ENCODE results near the gene NXPH4. TPM values are rescaled to one million over a fixed set of nuclear protein-coding genes. Genes with fewer than 3 reads are reported as not detected.

The NXPH4 gene
- total RNA-seq, 6 experiments from 2014 or later = 0.87 to 1.5 (median 1.2) TPM; not detected in 3

- ATAC-seq = no peak
- intact Hi-C loops (cut with DNase I) = loop anchor here in 1 of 2 donors (5.0 kb wide), 1 partner anchor 34 kb away; no protein-coding TSS in a partner anchor
- no peaks in the 10 kb centered on the region for H3K9me3 ChIP-seq
- no peak for TF ChIP-seq CTCF (IDR thresholded peaks at IDR 0.05)
- no peak for TF ChIP-seq POLR2A (IDR thresholded peaks at IDR 0.05)
- WGBS (ENCODE audit: insufficient coverage, low coverage, low lambda C conversion rate, missing lambda C conversion rate) = 83% methylated on average over 7 of the region's 22 CpGs
- H3K4me3 ChIP-seq = no peak overlapping the region
- H3K27ac ChIP-seq = no peak overlapping the region
- H3K36me3 ChIP-seq = peaks cover 5 to 92% (median 54%) of the 10 kb centered on the region in 4 donors
- no peak for DNase-seq
- H3K27me3 ChIP-seq = no peaks in the 10 kb centered on the region
- H3K4me1 ChIP-seq = no peaks in the 10 kb centered on the region
These were observed 7.8 kb upstream of the NXPH4 start for GRCh38 chr12:57208631-57209282.

- no peaks in the 10 kb centered on the region for H3K27me3 ChIP-seq
- peaks cover 5 to 80% (median 45%) of the 10 kb centered on the region in 4 donors for H3K36me3 ChIP-seq
- no peaks in the 10 kb centered on the region for H3K9me3 ChIP-seq
- no peak for DNase-seq
- no peak overlapping the region for H3K27ac ChIP-seq
- ATAC-seq = no peak
- H3K4me3 ChIP-seq = no peak overlapping the region
- WGBS (ENCODE audit: insufficient coverage, low coverage, low lambda C conversion rate, missing lambda C conversion rate) = no CpG with 5 or more reads among the region's 8 CpGs
- intact Hi-C loops (cut with DNase I) = loop anchor here in 1 of 2 donors (5.0 kb wide), 1 partner anchor 32 kb away; no protein-coding TSS in a partner anchor
- TF ChIP-seq POLR2A (IDR thresholded peaks at IDR 0.05) (no peak), CTCF (IDR thresholded peaks at IDR 0.05) (no peak)
- H3K4me1 ChIP-seq = no peaks in the 10 kb centered on the region
These were observed 6.7 kb upstream of the NXPH4 start for GRCh38 chr12:57209916-57210315.

- intact Hi-C loops (cut with DNase I) = no loop called here
- no peak for ATAC-seq
- Histone ChIP-seq H3K36me3 (peaks cover 3 to 75% (median 43%) of the 10 kb centered on the region in 4 donors), H3K4me3 (no peak overlapping the region), H3K9me3 (no peaks in the 10 kb centered on the region), H3K4me1 (no peaks in the 10 kb centered on the region), H3K27me3 (no peaks in the 10 kb centered on the region), H3K27ac (no peak overlapping the region)
- TF ChIP-seq POLR2A (IDR thresholded peaks at IDR 0.05) (no peak), CTCF (IDR thresholded peaks at IDR 0.05) (no peak)
- no peak for DNase-seq
- WGBS (ENCODE audit: insufficient coverage, low coverage, low lambda C conversion rate, missing lambda C conversion rate) = 96% methylated on average over 5 of the region's 15 CpGs
These were observed 6.1 kb upstream of the NXPH4 start for GRCh38 chr12:57210461-57210860.

- no peak for ATAC-seq
- peaks cover 0 to 69% (median 38%) of the 10 kb centered on the region in 4 donors for H3K36me3 ChIP-seq
These were observed 5.5 kb upstream of the NXPH4 start for GRCh38 chr12:57210926-57211692.

More at GRCh38 chr12:57210926-57211692, 5.5 kb upstream of the NXPH4 start:
- Histone ChIP-seq H3K4me3 (no peak overlapping the region), H3K27ac (no peak overlapping the region), H3K4me1 (peaks cover 0 to 1% (median 0%) of the 10 kb centered on the region in 4 donors), H3K9me3 (no peaks in the 10 kb centered on the region), H3K27me3 (no peaks in the 10 kb centered on the region)
- DNase-seq = no peak
- TF ChIP-seq POLR2A (IDR thresholded peaks at IDR 0.05) (no peak), CTCF (IDR thresholded peaks at IDR 0.05) (no peak)
- intact Hi-C loops (cut with DNase I) = no loop called here
- 60% methylated on average over 1 of the region's 16 CpGs for WGBS (ENCODE audit: insufficient coverage, low coverage, low lambda C conversion rate, missing lambda C conversion rate)

Data from right lobe of liver (tissue), 6 donors.